Keratinocyte (primary cell): ENCODE measurements around the gene PTRH1.

Source experiments
- EZH2 ChIP-seq: IDR thresholded peaks from one replicate; pipeline ENCODE4 v1.6.1; 2012; ENCODE audit warnings: inconsistent platforms, mild to moderate bottlenecking, low read length, moderate library complexity
- TF ChIP-seq, protein P1 (sequence below), 3 experiments: IDR thresholded peaks in 1 of 3; conservative IDR thresholded peaks in 1 of 3; optimal IDR thresholded peaks in 1 of 3; 2 replicates in 2 of 3; 3 replicates in 1 of 3; pipeline versions ENCODE3 to v1.5.1; 2011; ENCODE audit warnings: low read length in 3 of 3, mild to moderate bottlenecking in 3 of 3, moderate library complexity in 2 of 3, control low read depth in 1 of 3, inconsistent platforms in 1 of 3; ENCODE audit not compliant: insufficient read depth in 2 of 3; ENCODE audit errors: extremely low read depth in 1 of 3

DNA sequence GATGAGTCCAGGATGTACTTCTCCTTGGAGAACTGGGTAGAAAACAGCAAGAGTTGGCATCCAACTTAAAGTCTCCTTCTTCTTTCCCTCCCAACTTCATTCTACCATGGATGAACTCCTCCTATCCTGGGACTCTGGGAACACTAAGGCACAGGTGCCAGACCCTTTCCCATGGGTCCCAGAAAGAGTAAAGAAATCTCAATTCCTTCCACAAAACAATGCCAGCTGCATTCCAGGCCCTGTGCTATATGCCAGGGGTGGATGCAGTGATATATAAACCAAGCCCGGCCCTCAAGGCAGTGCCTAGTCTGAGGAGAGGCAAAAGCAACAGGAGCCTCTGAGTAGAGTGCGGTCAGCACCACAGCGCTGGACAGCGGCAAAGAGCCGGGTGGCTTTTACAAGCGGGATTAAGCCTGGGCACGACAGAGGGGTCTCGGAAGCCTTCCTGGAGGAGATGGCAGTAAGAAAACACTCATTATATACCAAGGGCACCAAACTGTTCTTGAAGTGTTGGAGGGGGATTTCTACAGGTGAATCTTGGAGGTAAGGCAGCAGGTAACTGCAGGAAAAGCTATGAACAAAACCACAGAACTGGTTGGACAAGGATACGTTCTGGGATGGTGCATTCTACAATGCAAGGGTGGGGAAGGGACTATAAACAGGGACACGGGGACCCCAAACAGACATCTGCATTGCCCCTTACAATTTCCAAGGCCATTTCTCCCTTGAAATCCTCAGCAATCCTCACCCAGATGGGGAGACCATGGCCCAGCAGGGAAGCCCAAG is 36.0 kb upstream of the PTRH1 start:
- TF ChIP-seq, protein P1, sequence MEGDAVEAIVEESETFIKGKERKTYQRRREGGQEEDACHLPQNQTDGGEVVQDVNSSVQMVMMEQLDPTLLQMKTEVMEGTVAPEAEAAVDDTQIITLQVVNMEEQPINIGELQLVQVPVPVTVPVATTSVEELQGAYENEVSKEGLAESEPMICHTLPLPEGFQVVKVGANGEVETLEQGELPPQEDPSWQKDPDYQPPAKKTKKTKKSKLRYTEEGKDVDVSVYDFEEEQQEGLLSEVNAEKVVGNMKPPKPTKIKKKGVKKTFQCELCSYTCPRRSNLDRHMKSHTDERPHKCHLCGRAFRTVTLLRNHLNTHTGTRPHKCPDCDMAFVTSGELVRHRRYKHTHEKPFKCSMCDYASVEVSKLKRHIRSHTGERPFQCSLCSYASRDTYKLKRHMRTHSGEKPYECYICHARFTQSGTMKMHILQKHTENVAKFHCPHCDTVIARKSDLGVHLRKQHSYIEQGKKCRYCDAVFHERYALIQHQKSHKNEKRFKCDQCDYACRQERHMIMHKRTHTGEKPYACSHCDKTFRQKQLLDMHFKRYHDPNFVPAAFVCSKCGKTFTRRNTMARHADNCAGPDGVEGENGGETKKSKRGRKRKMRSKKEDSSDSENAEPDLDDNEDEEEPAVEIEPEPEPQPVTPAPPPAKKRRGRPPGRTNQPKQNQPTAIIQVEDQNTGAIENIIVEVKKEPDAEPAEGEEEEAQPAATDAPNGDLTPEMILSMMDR (optimal IDR thresholded peaks at IDR 0.05 in 1 of 3, IDR thresholded peaks at IDR 0.05 in 1 of 3, conservative IDR thresholded peaks at IDR 0.05 in 1 of 3; ENCODE audit: extremely low read depth in 1 of 3, insufficient read depth in 2 of 3, low read length in 3 of 3), result no peak
- no peak for TF ChIP-seq EZH2
